ENCODE measurements around the gene DRC7. TPM values are rescaled to one million over a fixed set of nuclear protein-coding genes. Genes with fewer than 3 reads are reported as not detected.

The DRC7 gene
- total RNA-seq, 1 experiment from 2014 or later, result not detected

DNA sequence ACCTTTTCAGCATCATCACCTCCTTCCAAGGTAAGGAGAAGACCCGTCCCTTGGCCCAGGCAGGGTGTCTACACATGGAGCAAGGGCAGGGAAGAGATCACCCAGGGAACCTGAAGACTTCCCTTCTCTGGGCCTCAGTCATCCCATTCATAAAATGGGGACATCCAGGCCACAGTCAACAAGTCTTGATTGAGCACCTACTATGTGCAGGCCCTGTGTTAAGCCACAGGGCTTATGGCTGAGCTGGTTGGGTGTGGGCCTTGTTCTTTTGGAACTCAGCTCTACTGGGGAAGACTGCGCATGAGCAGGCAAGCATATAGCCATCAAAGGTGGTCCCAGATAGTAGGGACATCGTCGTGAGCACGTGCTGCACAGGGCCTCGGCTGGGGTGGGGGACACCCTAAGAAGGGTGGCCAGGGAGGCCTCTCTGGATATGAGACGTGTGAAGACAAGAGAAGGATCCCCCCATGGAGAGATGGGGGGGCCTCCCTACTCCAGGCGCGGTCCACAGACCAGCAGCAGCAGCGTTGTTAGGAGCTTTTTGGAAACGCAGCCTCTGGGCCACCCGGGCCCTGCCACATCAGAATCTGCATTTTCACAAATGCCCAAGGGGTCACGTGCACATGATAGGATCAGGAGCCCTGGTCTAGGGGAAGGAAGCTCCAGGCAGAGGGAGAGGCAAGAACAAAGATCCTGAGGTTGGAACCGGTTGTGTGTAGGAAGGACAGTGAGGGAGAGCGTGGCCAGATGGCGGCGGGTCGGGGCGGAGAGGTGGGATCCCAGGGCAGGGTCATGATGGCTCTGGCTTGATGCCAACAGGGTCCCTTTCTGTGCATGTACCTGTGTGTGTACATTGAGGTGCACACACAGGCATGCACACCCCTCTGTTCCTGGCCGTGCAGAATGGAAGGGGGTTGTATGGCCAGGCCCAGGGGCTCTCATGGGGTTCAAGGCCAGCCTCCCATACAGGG is 32.4 kb upstream of the DRC7 start:
- ATAC-seq, result no peak
- H3K36me3 ChIP-seq (ENCODE audit: control insufficient read depth, insufficient read depth, low read length), result no peaks in the 10 kb centered on the region
- ChIA-PET POLR2A (no interaction called here), CTCF (no interaction called here)
- no peak for DNase-seq (ENCODE audit: low read depth, low spot score)
- no peaks in the 10 kb centered on the region for H3K27me3 ChIP-seq (ENCODE audit: control insufficient read depth, insufficient read depth, low read length)
- no TSS peak for BruUV-seq (replicated peaks)
- intact Hi-C loops (cut with micrococcal nuclease; ENCODE audit: unreplicated experiment) (no loop called here), in situ Hi-C loops (cut with HindIII; ENCODE audit: low pct_unique_long_range_greater_than_20kb, low sequenced_read_pairs) (no loop called here)
- H3K27ac ChIP-seq (ENCODE audit: low read length), result no peak overlapping the region
- TF ChIP-seq SIN3A (IDR thresholded peaks at IDR 0.05; ENCODE audit: borderline replicate concordance, insufficient read depth, low read depth, low read length) (no peak), POLR2AphosphoS5 (IDR thresholded peaks at IDR 0.05; ENCODE audit: low read depth, low read length) (no peak), TCF7L2 (IDR thresholded peaks at IDR 0.05; ENCODE audit: low read depth, low read length) (no peak)
- TF ChIP-seq, protein P1, sequence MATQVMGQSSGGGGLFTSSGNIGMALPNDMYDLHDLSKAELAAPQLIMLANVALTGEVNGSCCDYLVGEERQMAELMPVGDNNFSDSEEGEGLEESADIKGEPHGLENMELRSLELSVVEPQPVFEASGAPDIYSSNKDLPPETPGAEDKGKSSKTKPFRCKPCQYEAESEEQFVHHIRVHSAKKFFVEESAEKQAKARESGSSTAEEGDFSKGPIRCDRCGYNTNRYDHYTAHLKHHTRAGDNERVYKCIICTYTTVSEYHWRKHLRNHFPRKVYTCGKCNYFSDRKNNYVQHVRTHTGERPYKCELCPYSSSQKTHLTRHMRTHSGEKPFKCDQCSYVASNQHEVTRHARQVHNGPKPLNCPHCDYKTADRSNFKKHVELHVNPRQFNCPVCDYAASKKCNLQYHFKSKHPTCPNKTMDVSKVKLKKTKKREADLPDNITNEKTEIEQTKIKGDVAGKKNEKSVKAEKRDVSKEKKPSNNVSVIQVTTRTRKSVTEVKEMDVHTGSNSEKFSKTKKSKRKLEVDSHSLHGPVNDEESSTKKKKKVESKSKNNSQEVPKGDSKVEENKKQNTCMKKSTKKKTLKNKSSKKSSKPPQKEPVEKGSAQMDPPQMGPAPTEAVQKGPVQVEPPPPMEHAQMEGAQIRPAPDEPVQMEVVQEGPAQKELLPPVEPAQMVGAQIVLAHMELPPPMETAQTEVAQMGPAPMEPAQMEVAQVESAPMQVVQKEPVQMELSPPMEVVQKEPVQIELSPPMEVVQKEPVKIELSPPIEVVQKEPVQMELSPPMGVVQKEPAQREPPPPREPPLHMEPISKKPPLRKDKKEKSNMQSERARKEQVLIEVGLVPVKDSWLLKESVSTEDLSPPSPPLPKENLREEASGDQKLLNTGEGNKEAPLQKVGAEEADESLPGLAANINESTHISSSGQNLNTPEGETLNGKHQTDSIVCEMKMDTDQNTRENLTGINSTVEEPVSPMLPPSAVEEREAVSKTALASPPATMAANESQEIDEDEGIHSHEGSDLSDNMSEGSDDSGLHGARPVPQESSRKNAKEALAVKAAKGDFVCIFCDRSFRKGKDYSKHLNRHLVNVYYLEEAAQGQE (IDR thresholded peaks at IDR 0.05; ENCODE audit: insufficient read depth in 1 of 2, low read depth in 2 of 2, low read length in 1 of 2), result no peak
- TF ChIP-seq, protein P2, sequence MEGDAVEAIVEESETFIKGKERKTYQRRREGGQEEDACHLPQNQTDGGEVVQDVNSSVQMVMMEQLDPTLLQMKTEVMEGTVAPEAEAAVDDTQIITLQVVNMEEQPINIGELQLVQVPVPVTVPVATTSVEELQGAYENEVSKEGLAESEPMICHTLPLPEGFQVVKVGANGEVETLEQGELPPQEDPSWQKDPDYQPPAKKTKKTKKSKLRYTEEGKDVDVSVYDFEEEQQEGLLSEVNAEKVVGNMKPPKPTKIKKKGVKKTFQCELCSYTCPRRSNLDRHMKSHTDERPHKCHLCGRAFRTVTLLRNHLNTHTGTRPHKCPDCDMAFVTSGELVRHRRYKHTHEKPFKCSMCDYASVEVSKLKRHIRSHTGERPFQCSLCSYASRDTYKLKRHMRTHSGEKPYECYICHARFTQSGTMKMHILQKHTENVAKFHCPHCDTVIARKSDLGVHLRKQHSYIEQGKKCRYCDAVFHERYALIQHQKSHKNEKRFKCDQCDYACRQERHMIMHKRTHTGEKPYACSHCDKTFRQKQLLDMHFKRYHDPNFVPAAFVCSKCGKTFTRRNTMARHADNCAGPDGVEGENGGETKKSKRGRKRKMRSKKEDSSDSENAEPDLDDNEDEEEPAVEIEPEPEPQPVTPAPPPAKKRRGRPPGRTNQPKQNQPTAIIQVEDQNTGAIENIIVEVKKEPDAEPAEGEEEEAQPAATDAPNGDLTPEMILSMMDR (IDR thresholded peaks at IDR 0.05), result no peak
- H3K9me3 ChIP-seq (ENCODE audit: control insufficient read depth, insufficient read depth, low read depth, low read length), result no peaks in the 10 kb centered on the region
- no peak overlapping the region for H3K4me3 ChIP-seq (ENCODE audit: low read depth in 2 of 2, low read length in 2 of 2)
- no peaks in the 10 kb centered on the region for H3K4me1 ChIP-seq (ENCODE audit: control insufficient read depth, insufficient read depth, low read length)

DNA sequence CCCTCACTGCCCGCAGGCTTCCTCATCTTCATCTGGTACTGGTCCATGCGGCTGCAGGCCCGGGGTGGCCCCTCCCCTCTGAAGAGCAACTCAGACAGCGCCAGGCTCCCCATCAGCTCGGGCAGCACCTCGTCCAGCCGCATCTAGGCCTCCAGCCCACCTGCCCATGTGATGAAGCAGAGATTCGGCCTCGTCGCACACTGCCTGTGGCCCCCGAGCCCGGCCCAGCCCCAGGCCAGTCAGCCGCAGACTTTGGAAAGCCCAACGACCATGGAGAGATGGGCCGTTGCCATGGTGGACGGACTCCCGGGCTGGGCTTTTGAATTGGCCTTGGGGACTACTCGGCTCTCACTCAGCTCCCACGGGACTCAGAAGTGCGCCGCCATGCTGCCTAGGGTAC is 31.2 kb upstream of the DRC7 start:
- no peaks in the 10 kb centered on the region for H3K9me3 ChIP-seq (ENCODE audit: control insufficient read depth, insufficient read depth, low read depth, low read length)
- intact Hi-C loops (cut with micrococcal nuclease; ENCODE audit: unreplicated experiment), result no loop called here
- POLR2A ChIA-PET, result no interaction called here
- H3K4me3 ChIP-seq (ENCODE audit: low read depth in 2 of 2, low read length in 2 of 2), result no peak overlapping the region
- H3K4me1 ChIP-seq (ENCODE audit: control insufficient read depth, insufficient read depth, low read length), result no peaks in the 10 kb centered on the region
- H3K27ac ChIP-seq (ENCODE audit: low read length), result no peak overlapping the region
- no peaks in the 10 kb centered on the region for H3K36me3 ChIP-seq (ENCODE audit: control insufficient read depth, insufficient read depth, low read length)
- DNase-seq (ENCODE audit: low read depth, low spot score), result no peak
- ATAC-seq, result no peak
- no peaks in the 10 kb centered on the region for H3K27me3 ChIP-seq (ENCODE audit: control insufficient read depth, insufficient read depth, low read length)
- TF ChIP-seq, protein P1 (IDR thresholded peaks at IDR 0.05; ENCODE audit: insufficient read depth in 1 of 2, low read depth in 2 of 2, low read length in 1 of 2), result no peak
- TF ChIP-seq SIN3A (IDR thresholded peaks at IDR 0.05; ENCODE audit: borderline replicate concordance, insufficient read depth, low read depth, low read length) (no peak), TCF7L2 (IDR thresholded peaks at IDR 0.05; ENCODE audit: low read depth, low read length) (no peak), POLR2AphosphoS5 (IDR thresholded peaks at IDR 0.05; ENCODE audit: low read depth, low read length) (no peak)
- TF ChIP-seq, protein P2 (IDR thresholded peaks at IDR 0.05), result no peak
- CTCF ChIA-PET, result interaction anchor here (0.6 kb wide), 1 partner anchor 13 kb away, joined by 4 read pairs; no protein-coding TSS in a partner anchor
- in situ Hi-C loops (cut with HindIII; ENCODE audit: low pct_unique_long_range_greater_than_20kb, low sequenced_read_pairs), result no loop called here
- no TSS peak for BruUV-seq (replicated peaks)
